Panc1 (cell line): ENCODE measurements around the gene USP3.
"Not testable (repeated sequence)": the region's sequence is repeated elsewhere in the genome, so short reads cannot be mapped to it uniquely, and the experiment has no call there.

Experiments
- CTCF ChIP-seq: fragments of 450-650 bp; IDR thresholded peaks from 2 replicates; pipeline ENCODE4 v1.5.1; 2017; ENCODE audit warnings: mild to moderate bottlenecking
- TF ChIP-seq, protein P1 (sequence below), 2 experiments: IDR thresholded peaks; 2 replicates each; pipeline ENCODE4 v1.6.1; 2011 to 2012; ENCODE audit warnings: low read depth in 2 of 2, control low read depth in 1 of 2, low read length in 1 of 2, mild to moderate bottlenecking in 1 of 2, moderate library complexity in 1 of 2; ENCODE audit not compliant: insufficient read depth in 1 of 2

- TF ChIP-seq CTCF: not testable (repeated sequence)
- TF ChIP-seq, protein P1, sequence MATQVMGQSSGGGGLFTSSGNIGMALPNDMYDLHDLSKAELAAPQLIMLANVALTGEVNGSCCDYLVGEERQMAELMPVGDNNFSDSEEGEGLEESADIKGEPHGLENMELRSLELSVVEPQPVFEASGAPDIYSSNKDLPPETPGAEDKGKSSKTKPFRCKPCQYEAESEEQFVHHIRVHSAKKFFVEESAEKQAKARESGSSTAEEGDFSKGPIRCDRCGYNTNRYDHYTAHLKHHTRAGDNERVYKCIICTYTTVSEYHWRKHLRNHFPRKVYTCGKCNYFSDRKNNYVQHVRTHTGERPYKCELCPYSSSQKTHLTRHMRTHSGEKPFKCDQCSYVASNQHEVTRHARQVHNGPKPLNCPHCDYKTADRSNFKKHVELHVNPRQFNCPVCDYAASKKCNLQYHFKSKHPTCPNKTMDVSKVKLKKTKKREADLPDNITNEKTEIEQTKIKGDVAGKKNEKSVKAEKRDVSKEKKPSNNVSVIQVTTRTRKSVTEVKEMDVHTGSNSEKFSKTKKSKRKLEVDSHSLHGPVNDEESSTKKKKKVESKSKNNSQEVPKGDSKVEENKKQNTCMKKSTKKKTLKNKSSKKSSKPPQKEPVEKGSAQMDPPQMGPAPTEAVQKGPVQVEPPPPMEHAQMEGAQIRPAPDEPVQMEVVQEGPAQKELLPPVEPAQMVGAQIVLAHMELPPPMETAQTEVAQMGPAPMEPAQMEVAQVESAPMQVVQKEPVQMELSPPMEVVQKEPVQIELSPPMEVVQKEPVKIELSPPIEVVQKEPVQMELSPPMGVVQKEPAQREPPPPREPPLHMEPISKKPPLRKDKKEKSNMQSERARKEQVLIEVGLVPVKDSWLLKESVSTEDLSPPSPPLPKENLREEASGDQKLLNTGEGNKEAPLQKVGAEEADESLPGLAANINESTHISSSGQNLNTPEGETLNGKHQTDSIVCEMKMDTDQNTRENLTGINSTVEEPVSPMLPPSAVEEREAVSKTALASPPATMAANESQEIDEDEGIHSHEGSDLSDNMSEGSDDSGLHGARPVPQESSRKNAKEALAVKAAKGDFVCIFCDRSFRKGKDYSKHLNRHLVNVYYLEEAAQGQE (IDR thresholded peaks at IDR 0.05; ENCODE audit: insufficient read depth in 1 of 2, low read depth in 2 of 2, low read length in 1 of 2): not testable (repeated sequence)
Observed at GRCh38 chr15:63487758-63488397, 16.5 kb upstream of the USP3 start.
